Hepatocyte (in vitro differentiated cells): Measurements from ENCODE around the gene SH3PXD2A.

ENCODE experiments used
- CTCF ChIP-seq: fragments of 200-600 bp; sonication (generic); IDR thresholded peaks from 2 replicates; pipeline ENCODE4 v1.5.1; 2016; ENCODE audit warnings: antibody characterized with exemption, mild to moderate bottlenecking; ENCODE audit not compliant: poor library complexity
- EZH2 ChIP-seq: fragments of 200-600 bp; sonication (generic); IDR thresholded peaks from 2 replicates; pipeline ENCODE4 v1.6.1; 2016; ENCODE audit warnings: antibody characterized with exemption, mild to moderate bottlenecking, borderline replicate concordance

- TF ChIP-seq CTCF (no peak), EZH2 (no peak)
Measured at GRCh38 chr10:103712146-103712545, 143.2 kb downstream of the SH3PXD2A start.
